Stomach (tissue), 9 donors: ENCODE data around the gene ETV5. TPM values are rescaled to one million over a fixed set of nuclear protein-coding genes. Genes with fewer than 3 reads are reported as not detected.
A peak's percentile ranks its signal among the peaks of the same experiment; 100 is the strongest.

ENCODE experiments used
- DNase-seq, 2 donors: peaks; one replicate each; pipeline versions ENCODE4 v3.0.0 to v3.0.0-alpha.2; 2013 to 2019
- H3K27ac ChIP-seq, 5 donors: fragments of 200-600 bp in 4 of 5; sonication (generic) in 4 of 5; one replicate each; pipeline ENCODE4 v1.5.1; 2013 to 2019; ENCODE audit warnings: mild to moderate bottlenecking in 1 of 5, moderate library complexity in 1 of 5
- H3K27me3 ChIP-seq, 3 donors: fragments of 200-600 bp; sonication (generic); one replicate each; pipeline ENCODE4 v1.5.1; 2017 to 2019; ENCODE audit warnings: mixed run types in 1 of 3
- H3K36me3 ChIP-seq, 4 donors: fragments of 200-600 bp; sonication (generic); 1 replicate in 3 of 4; 2 replicates in 1 of 4; pipeline ENCODE4 v1.5.1; 2016 to 2019
- H3K4me1 ChIP-seq, 4 donors: fragments of 200-600 bp; sonication (generic); one replicate each; pipeline ENCODE4 v1.5.1; 2016 to 2019
- H3K4me3 ChIP-seq, 4 donors: fragments of 200-600 bp; sonication (generic) in 3 of 4; one replicate each; pipeline ENCODE4 v1.5.1; 2016 to 2019; ENCODE audit warnings: mild to moderate bottlenecking in 1 of 4
- H3K9me3 ChIP-seq, 4 donors: fragments of 200-600 bp; sonication (generic); one replicate each; pipeline ENCODE4 v1.5.1; 2016 to 2019
- EP300 ChIP-seq: sonication (generic); formaldehyde crosslinking; IDR thresholded peaks from one replicate; pipeline ENCODE4 v1.6.1; 2017; ENCODE audit warnings: antibody characterized with exemption
- POLR2A ChIP-seq, 4 donors: fragments of 450-650 bp; IDR thresholded peaks; one replicate each; pipeline ENCODE4 v1.6.1; 2016; ENCODE audit warnings: antibody characterized with exemption in 4 of 4, control low read depth in 2 of 4, mild to moderate bottlenecking in 1 of 4, moderate library complexity in 1 of 4
- POLR2AphosphoS5 ChIP-seq, 3 donors: sonication (generic); formaldehyde crosslinking; IDR thresholded peaks; one replicate each; pipeline ENCODE4 v1.6.1; 2016; ENCODE audit warnings: antibody characterized with exemption in 3 of 3
- WGBS, 5 donors: extraction: QIAGEN DNeasy Blood & Tissue Kit in 3 of 5; methylation state at CpG; one replicate each; pipeline versions ENCODE4 v1.1.5 to v1.1.7; 2013 to 2018; 5-methylcytosine and 5-hydroxymethylcytosine counted together
- intact Hi-C: fragments of 100-400 bp; cut with DNase I; formaldehyde crosslinking; loops from one replicate; pipeline ENCODE4 v1.15.1; 2023; ENCODE audit warnings: low total_unique reads
- polyA plus RNA-seq, 3 donors: library from polyadenylated mRNA; stranded (reverse); fragments of 200-250 nt; gene quantifications; one replicate each; pipeline ENCODE4 v1.2.3, GENCODE V29; 2013
- total RNA-seq, 5 donors: library from RNA; depleted of rRNA; stranded (reverse); fragments of >200 nt; gene quantifications; one replicate each; pipeline versions ENCODE4 v1.1.0 to v1.2.3, GENCODE V29; 2014 to 2016
- TF ChIP-seq, protein P1 (sequence below), 7 experiments: fragments of 450-650 bp in 4 of 7; fragments of 200-600 bp in 3 of 7; sonication (generic) in 3 of 7; IDR thresholded peaks; one replicate each; pipeline ENCODE4 v1.5.1; 2016 to 2019; ENCODE audit warnings: antibody characterized with exemption in 7 of 7, control low read depth in 2 of 7, mild to moderate bottlenecking in 1 of 7
- donor health status: healthy with polysubstance abuse.
- donor health status: Bipolar disorder and iron deficiency.
- donor health status: healthy.

Gene ETV5
- total and polyA plus RNA-seq, 8 donors, result 2.9 to 343 (median 17.7) TPM

DNA sequence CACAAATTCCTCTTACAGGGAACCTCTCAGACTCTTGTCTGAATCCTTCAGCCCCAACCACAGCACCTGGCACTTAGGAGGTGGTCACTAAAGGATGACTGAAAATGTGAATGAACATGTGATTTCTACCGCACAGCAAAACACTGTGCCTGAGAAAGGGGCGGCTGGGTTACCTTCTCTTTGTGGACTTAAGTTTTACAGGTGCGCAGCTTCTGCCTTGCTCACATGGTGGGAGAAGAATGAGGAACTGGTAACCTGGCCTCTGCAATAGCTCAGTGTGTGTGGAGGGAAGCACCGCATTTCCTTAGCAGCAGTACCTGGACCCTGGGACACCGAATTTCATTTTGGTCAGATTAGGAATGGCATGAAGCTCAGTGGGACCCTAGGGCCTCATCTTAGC lies 9.8 kb upstream of the ETV5 start:
- no peaks in the 10 kb centered on the region for H3K9me3 ChIP-seq
- DNase-seq, result no peak
- TF ChIP-seq, protein P1, sequence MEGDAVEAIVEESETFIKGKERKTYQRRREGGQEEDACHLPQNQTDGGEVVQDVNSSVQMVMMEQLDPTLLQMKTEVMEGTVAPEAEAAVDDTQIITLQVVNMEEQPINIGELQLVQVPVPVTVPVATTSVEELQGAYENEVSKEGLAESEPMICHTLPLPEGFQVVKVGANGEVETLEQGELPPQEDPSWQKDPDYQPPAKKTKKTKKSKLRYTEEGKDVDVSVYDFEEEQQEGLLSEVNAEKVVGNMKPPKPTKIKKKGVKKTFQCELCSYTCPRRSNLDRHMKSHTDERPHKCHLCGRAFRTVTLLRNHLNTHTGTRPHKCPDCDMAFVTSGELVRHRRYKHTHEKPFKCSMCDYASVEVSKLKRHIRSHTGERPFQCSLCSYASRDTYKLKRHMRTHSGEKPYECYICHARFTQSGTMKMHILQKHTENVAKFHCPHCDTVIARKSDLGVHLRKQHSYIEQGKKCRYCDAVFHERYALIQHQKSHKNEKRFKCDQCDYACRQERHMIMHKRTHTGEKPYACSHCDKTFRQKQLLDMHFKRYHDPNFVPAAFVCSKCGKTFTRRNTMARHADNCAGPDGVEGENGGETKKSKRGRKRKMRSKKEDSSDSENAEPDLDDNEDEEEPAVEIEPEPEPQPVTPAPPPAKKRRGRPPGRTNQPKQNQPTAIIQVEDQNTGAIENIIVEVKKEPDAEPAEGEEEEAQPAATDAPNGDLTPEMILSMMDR (IDR thresholded peaks at IDR 0.05), result no peak
- TF ChIP-seq POLR2A (IDR thresholded peaks at IDR 0.05), result no peak
- TF ChIP-seq POLR2AphosphoS5 (IDR thresholded peaks at IDR 0.05), result no peak
- no peak for TF ChIP-seq EP300
- intact Hi-C loops, result no loop called here
- H3K36me3 ChIP-seq, result no peaks in the 10 kb centered on the region
- no peak overlapping the region for H3K4me3 ChIP-seq
- H3K27me3 ChIP-seq, result peaks cover 0 to 29% (median 0%) of the 10 kb centered on the region in 3 donors
- no peak overlapping the region for H3K27ac ChIP-seq
- peaks cover 0 to 17% (median 7%) of the 10 kb centered on the region in 4 donors for H3K4me1 ChIP-seq
- 77 to 91% (median 84%) methylated on average over 5 of the region's 5 CpGs for WGBS, 5 donors

DNA sequence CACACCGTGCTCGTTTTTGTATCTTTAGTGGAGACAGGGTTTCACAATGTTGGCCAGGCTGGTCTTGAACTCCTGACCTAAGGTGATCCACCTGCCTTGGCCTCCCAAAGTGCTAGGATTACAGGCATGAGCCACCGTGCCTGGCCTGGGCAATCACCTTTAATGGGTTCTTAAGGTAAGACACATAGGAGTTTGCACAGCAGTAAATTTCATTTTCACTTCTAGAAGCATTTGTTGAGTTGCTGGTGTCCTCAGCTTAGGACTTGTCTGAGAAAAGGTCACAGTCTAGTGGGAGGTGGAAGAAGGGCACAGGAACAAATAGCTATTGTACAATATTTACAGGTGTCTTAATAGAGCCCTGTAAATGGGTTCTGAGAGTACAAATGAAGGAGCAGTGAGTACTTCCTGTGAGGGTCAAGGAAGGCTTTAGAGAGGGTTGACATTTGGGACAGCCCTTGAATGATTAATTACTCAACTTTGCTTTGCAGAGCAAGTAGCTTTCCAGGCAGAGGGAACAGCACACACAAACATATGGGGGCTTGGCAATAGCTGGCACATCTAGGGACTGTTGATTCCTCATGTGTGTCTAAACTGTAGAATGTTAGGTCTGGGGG lies 8.7 kb upstream of the ETV5 start:
- no peak for DNase-seq
- H3K36me3 ChIP-seq, result no peaks in the 10 kb centered on the region
- H3K9me3 ChIP-seq, result no peaks in the 10 kb centered on the region
- TF ChIP-seq POLR2AphosphoS5 (IDR thresholded peaks at IDR 0.05) (no peak), POLR2A (IDR thresholded peaks at IDR 0.05) (no peak), EP300 (no peak)
- TF ChIP-seq, protein P1 (IDR thresholded peaks at IDR 0.05), result no peak
- 77 to 96% (median 87%) methylated on average over 3 of the region's 3 CpGs for WGBS, 5 donors
- H3K4me1 ChIP-seq, result peaks cover 0 to 9% (median 4%) of the 10 kb centered on the region in 4 donors
- no peak overlapping the region for H3K27ac ChIP-seq
- intact Hi-C loops, result no loop called here
- no peak overlapping the region for H3K4me3 ChIP-seq
- H3K27me3 ChIP-seq, result peaks cover 0 to 37% (median 0%) of the 10 kb centered on the region in 3 donors

DNA sequence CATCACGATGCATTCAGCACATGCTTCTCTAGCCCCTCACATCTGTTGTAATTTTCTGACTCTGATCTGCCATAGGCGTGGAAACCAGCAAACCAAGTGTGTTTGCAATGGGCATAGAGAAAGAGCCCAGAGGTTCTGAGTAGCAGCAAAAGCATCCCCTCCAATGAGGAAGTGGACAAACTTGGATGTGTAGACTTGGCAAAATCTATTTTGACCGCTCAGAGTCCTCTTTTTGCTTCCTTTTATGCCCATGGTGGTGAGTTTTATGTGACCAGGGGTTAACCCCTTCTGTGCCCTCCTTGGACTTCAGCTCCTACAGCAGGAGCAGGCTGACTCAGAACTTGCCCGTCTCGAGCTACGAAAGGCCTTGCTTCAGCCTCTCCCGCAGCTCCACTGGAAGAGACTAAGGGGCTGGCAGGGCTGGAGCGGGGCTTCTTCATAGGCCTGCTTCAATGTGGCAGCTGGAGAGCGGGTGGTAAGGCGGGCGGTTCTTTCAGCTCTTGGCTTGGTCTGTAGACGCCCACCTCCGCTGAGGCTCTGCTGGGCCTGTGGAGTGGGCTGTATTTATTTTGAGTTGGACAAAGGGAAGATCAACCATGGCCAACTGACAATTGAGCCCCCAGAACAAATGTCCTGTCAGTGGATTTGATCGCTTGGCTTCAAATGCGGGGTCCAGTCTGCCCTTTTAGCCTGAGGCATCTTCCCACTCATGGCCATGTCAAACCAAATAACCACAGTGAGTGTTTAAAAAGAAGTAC lies 6.5 kb upstream of the ETV5 start:
- TF ChIP-seq POLR2A (IDR thresholded peaks at IDR 0.05) (no peak), EP300 (no peak), POLR2AphosphoS5 (IDR thresholded peaks at IDR 0.05) (no peak)
- TF ChIP-seq, protein P1 (IDR thresholded peaks at IDR 0.05), result no peak
- Histone ChIP-seq H3K27ac (no peak overlapping the region), H3K27me3 (peaks cover 0 to 49% (median 0%) of the 10 kb centered on the region in 3 donors), H3K4me3 (no peak overlapping the region), H3K9me3 (no peaks in the 10 kb centered on the region), H3K4me1 (peaks cover 4 to 6% (median 4%) of the 10 kb centered on the region in 4 donors), H3K36me3 (no peaks in the 10 kb centered on the region)
- intact Hi-C loops, result no loop called here
- no peak for DNase-seq
- 87 to 94% (median 92%) methylated on average over 15 of the region's 15 CpGs for WGBS, 5 donors

DNA sequence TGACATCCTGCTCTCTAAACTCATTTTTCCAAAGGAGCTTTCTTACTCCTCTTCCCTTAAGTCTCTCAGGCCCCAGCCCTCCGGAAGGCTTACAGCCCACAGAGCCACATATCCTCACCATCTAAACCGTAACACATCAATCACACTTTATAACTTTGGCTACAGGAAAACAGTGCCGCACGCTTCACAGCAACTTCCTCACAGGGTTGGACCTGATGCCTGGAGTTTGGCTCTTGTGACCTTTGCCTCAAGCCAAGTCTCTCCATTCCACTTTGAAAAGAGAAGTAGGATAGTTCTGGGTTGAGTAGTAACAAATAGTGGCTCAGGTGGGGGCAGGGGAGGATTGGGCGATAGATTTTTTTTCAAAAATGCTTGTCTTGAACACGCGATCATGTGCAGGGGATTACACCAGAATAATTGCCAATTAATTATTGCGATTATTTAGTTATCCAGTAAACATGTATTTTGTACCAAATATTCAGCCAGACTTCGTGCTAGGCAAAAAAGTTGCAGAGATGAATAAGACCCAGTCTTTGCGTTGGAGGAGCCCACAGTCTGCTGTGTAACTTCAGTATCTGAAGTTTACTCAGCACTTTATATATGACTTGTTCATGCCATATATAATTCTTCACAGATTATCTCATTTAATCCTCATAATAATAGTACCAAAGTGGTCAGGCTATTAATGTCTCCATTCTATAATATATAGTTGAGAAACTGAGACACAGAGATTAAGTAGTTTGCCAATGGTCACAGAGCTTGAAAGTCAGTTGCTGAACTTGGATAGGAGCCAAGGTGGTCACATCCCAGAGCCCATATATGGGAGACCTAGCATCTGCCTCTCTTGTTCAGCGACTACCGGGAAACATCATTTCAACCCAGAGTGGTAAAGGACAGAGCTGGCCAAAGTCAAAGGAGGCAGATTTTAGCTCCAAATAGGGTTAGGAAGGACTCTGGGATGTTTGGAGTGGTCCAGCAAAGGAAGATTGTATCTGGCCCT lies 2.4 kb upstream of the ETV5 start:
- WGBS, 5 donors, result 59 to 75% (median 70%) methylated on average over 12 of the region's 12 CpGs
- no peak overlapping the region for H3K4me3 ChIP-seq
- TF ChIP-seq EP300 (no peak), POLR2AphosphoS5 (IDR thresholded peaks at IDR 0.05) (no peak), POLR2A (IDR thresholded peaks at IDR 0.05) (no peak)
- TF ChIP-seq, protein P1 (IDR thresholded peaks at IDR 0.05), result no peak

More for the DNA sequence above, 2.4 kb upstream of the ETV5 start:
- Histone ChIP-seq H3K27ac (peak overlapping the region in 1 of 5 donors; percentile 83), H3K36me3 (no peaks in the 10 kb centered on the region), H3K4me1 (peaks cover 28 to 41% (median 37%) of the 10 kb centered on the region in 4 donors), H3K9me3 (no peaks in the 10 kb centered on the region), H3K27me3 (peaks cover 0 to 76% (median 0%) of the 10 kb centered on the region in 3 donors)
- intact Hi-C loops, result no loop called here
- DNase-seq, result no peak
